BE2C (cell line): ENCODE results near the gene SLC28A2.
"Not testable (repeated sequence)": the region's sequence is repeated elsewhere in the genome, so short reads cannot be mapped to it uniquely, and the experiment has no call there.

Experiments
- DNase-seq: peaks from one replicate; pipeline ENCODE4 v3.0.0-alpha.2; 2020
- H3K27me3 ChIP-seq: fragments of 250-450 bp; sonication (Bioruptor Pico); 2 replicates; pipeline ENCODE4 v1.5.1; 2020; ENCODE audit warnings: mild to moderate bottlenecking
- H3K36me3 ChIP-seq: fragments of 250-450 bp; sonication (Bioruptor Pico); 2 replicates; pipeline ENCODE4 v1.5.1; 2020; ENCODE audit warnings: mild to moderate bottlenecking
- H3K4me1 ChIP-seq: fragments of 250-450 bp; sonication (Bioruptor Pico); 2 replicates; pipeline ENCODE4 v1.5.1; 2020
- H3K4me3 ChIP-seq: 2 replicates; pipeline ENCODE4 v1.5.1; 2011; ENCODE audit warnings: low read depth, low read length
- H3K9me3 ChIP-seq: fragments of 250-450 bp; sonication (Bioruptor Pico); 2 replicates; pipeline ENCODE4 v1.5.1; 2020
- TF ChIP-seq, protein P1 (sequence below): IDR thresholded peaks from 2 replicates; pipeline ENCODE4 v1.5.1; 2012; ENCODE audit warnings: mild to moderate bottlenecking, low read depth, low read length

The SLC28A2 gene

DNA sequence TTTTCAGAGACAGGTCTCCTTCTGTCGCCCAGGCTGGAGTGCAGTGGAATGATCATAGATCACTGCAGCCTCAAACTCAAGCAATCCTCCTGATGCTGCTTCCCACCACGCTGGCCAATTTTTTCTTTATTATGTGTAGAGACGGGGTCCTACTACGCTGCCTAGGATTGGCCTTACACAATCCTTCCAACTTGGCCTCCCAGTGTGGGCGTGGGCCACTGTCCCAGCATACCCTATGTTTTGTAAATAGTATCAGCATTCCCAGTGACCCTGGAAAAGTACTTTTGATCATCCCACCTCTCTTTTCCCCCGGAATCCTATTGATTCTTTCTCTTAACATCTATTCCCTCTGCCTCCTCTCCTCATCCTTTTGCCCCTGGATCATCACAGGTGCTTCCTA is 36.9 kb downstream of the SLC28A2 start:
- H3K4me3 ChIP-seq, result no peak overlapping the region
- H3K27me3 ChIP-seq, result peaks cover 4% of the 10 kb centered on the region; the same call in 1 of the 2 replicates
- TF ChIP-seq, protein P1, sequence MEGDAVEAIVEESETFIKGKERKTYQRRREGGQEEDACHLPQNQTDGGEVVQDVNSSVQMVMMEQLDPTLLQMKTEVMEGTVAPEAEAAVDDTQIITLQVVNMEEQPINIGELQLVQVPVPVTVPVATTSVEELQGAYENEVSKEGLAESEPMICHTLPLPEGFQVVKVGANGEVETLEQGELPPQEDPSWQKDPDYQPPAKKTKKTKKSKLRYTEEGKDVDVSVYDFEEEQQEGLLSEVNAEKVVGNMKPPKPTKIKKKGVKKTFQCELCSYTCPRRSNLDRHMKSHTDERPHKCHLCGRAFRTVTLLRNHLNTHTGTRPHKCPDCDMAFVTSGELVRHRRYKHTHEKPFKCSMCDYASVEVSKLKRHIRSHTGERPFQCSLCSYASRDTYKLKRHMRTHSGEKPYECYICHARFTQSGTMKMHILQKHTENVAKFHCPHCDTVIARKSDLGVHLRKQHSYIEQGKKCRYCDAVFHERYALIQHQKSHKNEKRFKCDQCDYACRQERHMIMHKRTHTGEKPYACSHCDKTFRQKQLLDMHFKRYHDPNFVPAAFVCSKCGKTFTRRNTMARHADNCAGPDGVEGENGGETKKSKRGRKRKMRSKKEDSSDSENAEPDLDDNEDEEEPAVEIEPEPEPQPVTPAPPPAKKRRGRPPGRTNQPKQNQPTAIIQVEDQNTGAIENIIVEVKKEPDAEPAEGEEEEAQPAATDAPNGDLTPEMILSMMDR, result no peak
- H3K4me1 ChIP-seq, result no peaks in the 10 kb centered on the region
- no peaks in the 10 kb centered on the region for H3K9me3 ChIP-seq
- no peaks in the 10 kb centered on the region for H3K36me3 ChIP-seq
- DNase-seq, result no peak

DNA sequence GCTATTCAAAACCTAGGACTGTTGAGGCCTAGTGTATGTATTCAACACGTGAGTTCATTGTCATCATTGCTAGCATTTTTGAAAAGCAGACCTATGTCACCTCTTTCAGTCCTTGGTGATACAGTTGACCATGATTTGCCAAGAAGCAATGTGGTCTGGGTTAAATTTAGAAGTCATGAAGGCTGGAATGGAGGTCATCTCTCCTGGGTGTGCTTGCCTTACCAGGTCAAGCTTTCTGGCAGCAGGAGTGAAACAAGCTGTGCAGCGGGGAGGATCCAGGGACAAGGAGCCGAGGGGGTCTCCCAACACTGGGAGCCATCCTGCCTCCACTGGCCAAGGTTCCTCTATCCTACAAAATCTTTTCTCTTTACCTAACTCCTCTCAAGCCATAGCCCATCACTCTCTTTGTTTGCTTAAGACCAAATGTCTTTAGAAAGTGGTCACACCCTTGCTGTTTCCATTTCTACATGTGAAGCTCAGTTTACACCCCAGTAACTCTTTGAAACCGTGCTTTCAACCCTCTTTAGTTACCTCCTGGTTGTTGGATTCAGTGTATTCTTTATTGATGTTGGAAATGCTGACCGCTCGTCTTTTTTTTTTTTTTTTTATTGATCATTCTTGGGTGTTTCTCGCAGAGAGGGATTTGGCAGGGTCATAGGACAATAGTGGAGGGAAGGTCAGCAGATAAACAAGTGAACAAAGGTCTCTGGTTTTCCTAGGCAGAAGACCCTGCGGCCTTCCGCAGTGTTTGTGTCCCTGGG is 40.0 kb downstream of the SLC28A2 start:
- no peaks in the 10 kb centered on the region; the same call in none of the 2 replicates for H3K9me3 ChIP-seq
- no peaks in the 10 kb centered on the region for H3K4me1 ChIP-seq
- H3K27me3 ChIP-seq, result no peaks in the 10 kb centered on the region
- no peak overlapping the region for H3K4me3 ChIP-seq
- no peaks in the 10 kb centered on the region for H3K36me3 ChIP-seq
- TF ChIP-seq, protein P1, result no peak
- no peak for DNase-seq

DNA sequence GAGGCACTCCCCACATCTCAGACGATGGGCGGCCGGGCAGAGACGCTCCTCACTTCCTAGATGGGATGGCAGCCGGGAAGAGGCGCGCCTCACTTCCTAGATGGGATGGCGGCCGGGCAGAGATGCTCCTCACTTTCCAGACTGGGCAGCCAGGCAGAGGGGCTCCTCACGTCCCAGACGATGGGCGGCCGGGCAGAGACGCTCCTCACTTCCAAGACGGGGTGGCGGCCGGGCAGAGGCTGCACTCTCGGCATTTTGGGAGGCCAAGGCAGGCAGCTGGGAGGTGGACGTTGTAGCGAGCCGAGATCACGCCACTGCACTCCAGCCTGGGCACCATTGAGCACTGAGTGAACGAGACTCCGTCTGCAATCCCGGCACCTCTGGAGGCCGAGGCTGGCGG is 41.3 kb downstream of the SLC28A2 start:
- H3K4me1 ChIP-seq, DNase-seq, H3K27me3 ChIP-seq, H3K9me3 ChIP-seq, H3K36me3 ChIP-seq, H3K4me3 ChIP-seq: not testable (repeated sequence)

DNA sequence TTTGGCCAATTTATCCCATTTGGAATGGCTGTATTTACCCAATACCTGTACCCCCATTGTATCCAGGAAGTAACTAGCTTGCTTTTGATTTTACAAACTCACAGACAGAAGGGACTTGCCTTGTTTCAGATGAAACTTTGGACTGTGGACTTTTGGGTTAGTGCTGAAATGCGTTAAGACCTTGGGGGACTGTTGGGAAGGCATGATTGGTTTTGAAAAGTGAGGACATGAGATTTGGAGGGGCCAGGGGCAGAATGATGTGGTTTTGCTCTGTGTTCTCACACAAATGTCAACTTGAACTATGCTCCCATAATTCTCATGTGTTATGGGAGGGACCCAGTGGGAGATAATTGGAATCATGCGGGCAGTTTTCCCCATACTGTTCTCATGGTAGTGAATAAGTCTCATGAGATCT is 46.9 kb downstream of the SLC28A2 start:
- not testable (repeated sequence) for H3K4me3 ChIP-seq, H3K9me3 ChIP-seq, DNase-seq, H3K36me3 ChIP-seq, H3K4me1 ChIP-seq, H3K27me3 ChIP-seq

DNA sequence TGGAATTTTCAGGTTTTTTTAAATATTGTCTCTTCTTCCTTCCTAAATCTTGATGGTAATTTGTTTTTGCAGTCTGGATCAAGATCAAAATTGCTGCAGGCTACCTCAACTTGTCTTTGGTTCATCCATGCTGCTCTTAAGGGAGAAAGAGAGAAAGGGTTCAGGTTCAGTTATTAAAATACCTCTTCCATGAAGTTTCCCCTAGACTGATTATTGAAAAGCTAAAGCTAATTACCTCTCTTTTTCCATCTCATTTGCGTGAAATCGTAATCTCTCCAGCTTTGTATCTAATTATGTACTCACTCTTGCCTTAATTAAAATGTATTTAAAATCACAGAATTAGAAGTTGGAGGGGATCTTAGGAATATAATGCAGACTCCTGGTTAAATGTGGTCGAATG is 52.7 kb downstream of the SLC28A2 start:
- H3K4me3 ChIP-seq, result no peak overlapping the region
- H3K36me3 ChIP-seq, result no peaks in the 10 kb centered on the region
- no peaks in the 10 kb centered on the region for H3K4me1 ChIP-seq
- TF ChIP-seq, protein P1, result no peak
- H3K9me3 ChIP-seq, result no peaks in the 10 kb centered on the region
- no peak for DNase-seq
- peaks cover 9% of the 10 kb centered on the region for H3K27me3 ChIP-seq

DNA sequence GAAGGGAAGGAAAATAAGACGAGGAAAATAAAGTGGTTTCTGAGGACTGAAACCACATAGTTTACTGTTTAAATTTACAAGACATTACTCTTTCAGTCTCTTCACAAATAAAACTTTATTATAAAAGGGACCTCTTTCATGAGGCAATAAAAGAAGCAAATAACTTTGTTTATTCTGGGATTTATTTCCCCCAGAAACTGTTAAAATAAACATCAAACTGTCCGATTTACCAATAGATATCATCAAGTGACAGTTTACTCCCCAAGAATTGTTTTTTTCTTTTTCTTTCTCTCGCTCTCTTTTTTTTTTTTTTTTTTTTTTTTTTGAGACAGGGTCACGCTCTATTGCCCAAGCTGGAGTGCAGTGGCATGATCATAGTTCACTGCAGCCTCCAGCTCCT is 54.1 kb downstream of the SLC28A2 start:
- Histone ChIP-seq H3K4me1 (no peaks in the 10 kb centered on the region), H3K4me3 (no peak overlapping the region), H3K36me3 (no peaks in the 10 kb centered on the region), H3K9me3 (no peaks in the 10 kb centered on the region), H3K27me3 (peaks cover 9% of the 10 kb centered on the region)
- no peak for DNase-seq
- TF ChIP-seq, protein P1, result no peak

DNA sequence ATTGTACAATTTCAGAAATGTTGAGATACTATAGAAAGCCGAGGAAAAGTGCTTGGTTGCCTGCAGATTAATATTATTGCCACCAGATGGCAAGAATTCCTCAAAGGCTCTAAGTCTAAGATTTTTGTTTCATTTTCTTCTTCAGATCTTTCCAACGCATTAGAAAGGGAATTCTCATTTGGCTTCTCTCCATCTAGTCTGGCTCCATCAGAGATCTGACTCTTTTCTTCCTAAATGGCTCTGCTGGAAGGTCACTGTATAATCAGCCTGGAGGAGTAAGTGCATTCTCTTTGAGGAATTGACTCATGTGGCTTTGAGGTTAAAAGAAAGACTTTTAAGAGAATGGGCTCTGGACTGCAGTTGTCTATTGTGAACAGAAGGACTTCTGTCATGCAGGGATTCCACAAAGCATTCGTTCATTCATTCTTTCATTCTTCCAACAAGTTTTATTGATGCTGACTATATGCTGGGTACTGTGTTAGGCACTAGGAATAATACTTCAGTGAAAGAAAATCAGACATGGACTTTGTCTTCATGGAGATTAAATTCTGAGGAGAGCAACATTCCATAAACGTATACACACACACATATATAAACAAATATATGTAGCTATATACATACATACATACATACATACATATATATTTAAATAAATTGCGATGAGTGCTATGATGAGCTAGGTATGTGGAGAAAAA is 55.3 kb downstream of the SLC28A2 start:
- TF ChIP-seq, protein P1, result peak; percentile 53
- no peaks in the 10 kb centered on the region for H3K4me1 ChIP-seq

DNA sequence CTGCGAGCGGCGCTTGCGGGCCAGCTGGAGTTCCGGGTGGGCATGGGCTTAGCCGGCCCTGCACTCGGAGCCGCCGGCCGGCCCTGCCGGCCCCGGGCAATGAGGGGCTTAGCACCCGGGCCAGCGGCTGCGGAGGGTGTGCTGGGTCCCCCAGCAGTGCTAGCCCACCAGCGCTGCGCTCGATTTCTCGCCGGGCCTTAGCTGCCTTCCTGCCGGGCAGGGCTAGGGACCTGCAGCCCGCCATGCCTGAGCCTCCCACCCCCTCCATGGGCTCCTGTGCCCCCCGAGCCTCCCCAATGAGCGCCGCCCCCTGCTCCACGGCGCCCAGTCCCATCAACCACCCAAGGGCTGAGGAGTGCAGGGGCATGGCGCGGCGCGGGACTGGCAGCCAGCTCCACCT is 62.1 kb downstream of the SLC28A2 start:
- H3K27me3 ChIP-seq, H3K36me3 ChIP-seq, DNase-seq, H3K4me3 ChIP-seq, H3K9me3 ChIP-seq, H3K4me1 ChIP-seq: not testable (repeated sequence)

More for the DNA sequence above, 55.3 kb downstream of the SLC28A2 start:
- Histone ChIP-seq H3K36me3 (no peaks in the 10 kb centered on the region), H3K9me3 (no peaks in the 10 kb centered on the region), H3K27me3 (peaks cover 9% of the 10 kb centered on the region), H3K4me3 (peak overlapping the region; percentile 19; the same call in 1 of the 2 replicates)
- no peak for DNase-seq
